ENCODE results near the gene EPHB3.

- TF ChIP-seq RFX5 (IDR thresholded peaks at IDR 0.05), result no peak
- no peak for TF ChIP-seq POLR2A (IDR thresholded peaks at IDR 0.05; ENCODE audit: low read length)
- TF ChIP-seq CTCF (IDR thresholded peaks at IDR 0.05), result peak; percentile 71
- TF ChIP-seq MAX (IDR thresholded peaks at IDR 0.05), result no peak
- TF ChIP-seq JUNB (IDR thresholded peaks at IDR 0.05), result no peak
- TF ChIP-seq EHMT2 (IDR thresholded peaks at IDR 0.05; ENCODE audit: low read depth), result no peak
- TF ChIP-seq SREBF2 (IDR thresholded peaks at IDR 0.05), result no peak
- TF ChIP-seq CEBPB (IDR thresholded peaks at IDR 0.05), result no peak
- no peak for TF ChIP-seq REST (IDR thresholded peaks at IDR 0.05)
Observed at GRCh38 chr3:184543843-184544512, 17.6 kb upstream of the EPHB3 start.
